Renal cortical epithelial cell (primary cell): ENCODE data around the gene MXI1. TPM values are rescaled to one million over a fixed set of nuclear protein-coding genes. Genes with fewer than 3 reads are reported as not detected.

Source experiments
- DNase-seq: peaks from one replicate; pipeline ENCODE4 v3.0.0-alpha.2; 2011; ENCODE audit warnings: low read depth
- total RNA-seq: library from RNA; depleted of rRNA; stranded (reverse); fragments of >200 nt; gene quantifications from 2 replicates; pipeline ENCODE4 v1.2.3, GENCODE V29; 2014

The MXI1 gene
- total RNA-seq, 1 donor from 2014 or later = 37.2 TPM

GRCh38 chr10:110215286-110216170 is 8.1 kb downstream of the MXI1 start:
- DNase-seq = no peak

GRCh38 chr10:110216240-110216639 is 8.8 kb downstream of the MXI1 start:
- DNase-seq = no peak

GRCh38 chr10:110216942-110217661 is 9.7 kb downstream of the MXI1 start:
- DNase-seq = no peak

GRCh38 chr10:110217662-110218008 is 10.2 kb downstream of the MXI1 start:
- no peak for DNase-seq

GRCh38 chr10:110218632-110219031 is 11.2 kb downstream of the MXI1 start:
- DNase-seq = no peak

GRCh38 chr10:110219884-110220283 is 12.5 kb downstream of the MXI1 start:
- DNase-seq = no peak

GRCh38 chr10:110220398-110220797 is 13.0 kb downstream of the MXI1 start:
- DNase-seq = no peak

GRCh38 chr10:110221044-110221720 is 13.8 kb downstream of the MXI1 start:
- no peak for DNase-seq

GRCh38 chr10:110221721-110222261 is 14.4 kb downstream of the MXI1 start:
- DNase-seq = peak; percentile 87

GRCh38 chr10:110222641-110223297 is 15.4 kb downstream of the MXI1 start:
- DNase-seq = no peak

- DNase-seq = no peak
Measured at GRCh38 chr10:110223298-110223925, 16.0 kb downstream of the MXI1 start.

GRCh38 chr10:110224992-110225391 is 17.6 kb downstream of the MXI1 start:
- DNase-seq = no peak

GRCh38 chr10:110225441-110225755 is 18.0 kb downstream of the MXI1 start:
- no peak for DNase-seq

- DNase-seq = peak; percentile 86
Measured at GRCh38 chr10:110225756-110226542, 18.5 kb downstream of the MXI1 start.

- peak; percentile 46 for DNase-seq
Measured at GRCh38 chr10:110226543-110226925, 19.1 kb downstream of the MXI1 start.

GRCh38 chr10:110226926-110227641 is 19.7 kb downstream of the MXI1 start:
- DNase-seq = no peak

GRCh38 chr10:110228066-110228465 is 20.7 kb downstream of the MXI1 start:
- no peak for DNase-seq

GRCh38 chr10:110229155-110229554 is 21.8 kb downstream of the MXI1 start:
- no peak for DNase-seq

GRCh38 chr10:110233846-110234245 is 26.4 kb downstream of the MXI1 start:
- DNase-seq = no peak

- DNase-seq = no peak
Measured at GRCh38 chr10:110237894-110238480, 30.6 kb downstream of the MXI1 start.
